Neural cell (in vitro differentiated cells): Measurements from ENCODE around the gene IGIP. TPM values are rescaled to one million over a fixed set of nuclear protein-coding genes. Genes with fewer than 3 reads are reported as not detected.

Experiments used
- H2AFZ ChIP-seq: fragments of 200-600, 300-800 bp; sonication (generic), shearing (Covaris generic); 2 replicates; pipeline ENCODE4 v1.6.0; 2014; ENCODE audit warnings: low read depth, mild to moderate bottlenecking, antibody characterized with exemption, low read length, moderate library complexity
- H3F3A ChIP-seq: fragments of 200-600 bp; shearing (Covaris generic); 2 replicates; pipeline ENCODE4 v1.6.1; 2016; ENCODE audit warnings: mild to moderate bottlenecking, moderate library complexity, mixed read lengths, antibody characterized with exemption, low read length; ENCODE audit not compliant: insufficient read depth, poor library complexity, severe bottlenecking
- H3K27ac ChIP-seq: fragments of 200-600, 300-800 bp; sonication (generic), shearing (Covaris generic); 2 replicates; pipeline ENCODE4 v1.5.1; 2014; ENCODE audit warnings: mild to moderate bottlenecking, low read length, moderate library complexity
- H3K27me3 ChIP-seq: fragments of 300-800, 200-600 bp; sonication (generic), shearing (Covaris generic); 2 replicates; pipeline ENCODE4 v1.6.0; 2014; ENCODE audit warnings: mild to moderate bottlenecking, low read depth, low read length, moderate library complexity; ENCODE audit not compliant: insufficient read depth
- H3K36me3 ChIP-seq: fragments of 300-800, 200-600 bp; sonication (generic), shearing (Covaris generic); 2 replicates; pipeline ENCODE4 v1.5.1; 2014; ENCODE audit warnings: mild to moderate bottlenecking, antibody characterized with exemption, low read length, moderate library complexity; ENCODE audit not compliant: insufficient read depth
- H3K4me2 ChIP-seq: fragments of 300-800, 200-600 bp; sonication (generic), shearing (Covaris generic); 2 replicates; pipeline ENCODE4 v1.6.0; 2014; ENCODE audit warnings: mild to moderate bottlenecking, low read length
- H3K4me3 ChIP-seq: fragments of 300-800, 200-600 bp; sonication (generic), shearing (Covaris generic); 2 replicates; pipeline ENCODE4 v1.5.1; 2014; ENCODE audit warnings: mild to moderate bottlenecking, low read length, moderate library complexity
- H3K79me2 ChIP-seq: fragments of 200-600 bp; shearing (Covaris generic); replicated peaks from 2 replicates; pipeline ENCODE4 v1.6.0; 2014; ENCODE audit warnings: mild to moderate bottlenecking, low read length, moderate library complexity; ENCODE audit not compliant: insufficient read depth
- H3K9ac ChIP-seq: fragments of 300-800, 200-600 bp; sonication (generic), shearing (Covaris generic); 2 replicates; pipeline ENCODE4 v1.6.1; 2016; ENCODE audit warnings: mild to moderate bottlenecking, low read length, mixed read lengths
- H3K9me2 ChIP-seq: fragments of 200-600 bp; shearing (Covaris generic); 2 replicates; pipeline ENCODE4 v1.6.1; 2016; ENCODE audit warnings: mild to moderate bottlenecking, low read length, mixed read lengths; ENCODE audit not compliant: insufficient read depth
- H3K9me3 ChIP-seq: fragments of 200-600, 300-800 bp; sonication (generic), shearing (Covaris generic); 2 replicates; pipeline ENCODE4 v1.6.1; 2016; ENCODE audit warnings: mild to moderate bottlenecking, mixed run types, low read length, moderate library complexity, mixed read lengths
- H4K20me1 ChIP-seq: fragments of 200-600 bp; shearing (Covaris generic); 2 replicates; pipeline ENCODE4 v1.6.1; 2016; ENCODE audit warnings: mild to moderate bottlenecking, mixed run types; ENCODE audit not compliant: insufficient read depth
- CTCF ChIP-seq: fragments of 450-650 bp; IDR thresholded peaks from 2 replicates; pipeline ENCODE4 v1.5.1; 2014; ENCODE audit warnings: antibody characterized with exemption, mild to moderate bottlenecking, moderate library complexity; ENCODE audit not compliant: poor library complexity, severe bottlenecking
- EP300 ChIP-seq: fragments of 450-650 bp; conservative IDR thresholded peaks from 2 replicates; pipeline ENCODE4 v1.6.1; 2014; ENCODE audit warnings: antibody characterized with exemption, mild to moderate bottlenecking, moderate library complexity; ENCODE audit not compliant: poor library complexity, severe bottlenecking
- EZH2 ChIP-seq: fragments of 200-600, 300-800 bp; shearing (Covaris generic), sonication (generic); IDR thresholded peaks from 2 replicates; pipeline ENCODE4 v1.6.1; 2014; ENCODE audit warnings: antibody characterized with exemption, low read length, borderline replicate concordance, mild to moderate bottlenecking; ENCODE audit not compliant: insufficient read depth, poor library complexity, severe bottlenecking
- MXI1 ChIP-seq: fragments of 450-650 bp; conservative IDR thresholded peaks from 2 replicates; pipeline ENCODE4 v1.6.1; 2014; ENCODE audit warnings: antibody characterized with exemption, mild to moderate bottlenecking; ENCODE audit not compliant: poor library complexity, severe bottlenecking
- POLR2AphosphoS5 ChIP-seq: IDR thresholded peaks from 2 replicates; pipeline ENCODE4 v1.6.1; 2012
- RAD21 ChIP-seq: fragments of 450-650 bp; conservative IDR thresholded peaks from 2 replicates; pipeline ENCODE4 v1.6.1; 2014; ENCODE audit warnings: antibody characterized with exemption, mild to moderate bottlenecking, moderate library complexity
- REST ChIP-seq: IDR thresholded peaks from 2 replicates; pipeline ENCODE4 v1.6.1; 2012; ENCODE audit warnings: borderline replicate concordance
- SMC3 ChIP-seq: fragments of 450-650 bp; conservative IDR thresholded peaks from 2 replicates; pipeline ENCODE4 v1.6.1; 2014; ENCODE audit warnings: antibody characterized with exemption, mild to moderate bottlenecking, moderate library complexity; ENCODE audit not compliant: poor library complexity
- TAF1 ChIP-seq: IDR thresholded peaks from 2 replicates; pipeline ENCODE4 v1.6.1; 2012; ENCODE audit warnings: low read depth
- polyA plus RNA-seq: library from polyadenylated mRNA; depleted of rRNA; stranded (reverse); fragments of >200 nt; gene quantifications from 2 replicates; pipeline ENCODE4 v1.2.3, GENCODE V29; 2014

The IGIP gene
- polyA plus RNA-seq, 1 donor from 2014 or later: 4.4 TPM

DNA sequence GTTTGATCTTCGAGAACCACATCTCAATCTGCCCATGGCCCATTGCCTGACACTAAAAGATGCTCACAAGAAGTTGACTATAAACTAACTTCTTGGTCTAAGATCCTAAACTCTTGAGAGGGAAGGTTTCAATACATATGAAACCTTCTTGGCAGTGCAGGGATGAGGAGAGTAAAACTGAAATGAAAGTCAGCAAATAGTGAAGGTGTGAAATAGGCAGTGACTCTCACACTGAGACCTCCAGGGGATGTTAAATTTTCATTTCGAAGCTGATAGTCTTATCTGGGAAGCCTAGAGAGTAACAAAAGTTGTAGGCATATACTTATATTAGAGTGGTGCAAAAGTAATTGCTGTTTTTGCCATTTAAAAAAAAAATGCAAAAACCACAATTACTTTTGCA is 48.3 kb downstream of the IGIP start:
- no peaks in the 10 kb centered on the region for H4K20me1 ChIP-seq
- no peak overlapping the region for H3K9ac ChIP-seq
- no peaks in the 10 kb centered on the region for H3K9me2 ChIP-seq
- H3K36me3 ChIP-seq: no peaks in the 10 kb centered on the region
- no peaks in the 10 kb centered on the region for H3K79me2 ChIP-seq
- TF ChIP-seq RAD21: no peak
- TF ChIP-seq REST: no peak
- TF ChIP-seq EZH2: no peak
- no peak for TF ChIP-seq CTCF
- no peak for TF ChIP-seq MXI1
- TF ChIP-seq EP300: no peak
- no peak for TF ChIP-seq TAF1
- no peak for TF ChIP-seq SMC3
- TF ChIP-seq POLR2AphosphoS5: no peak
- no peaks in the 10 kb centered on the region for H3F3A ChIP-seq
- H3K4me3 ChIP-seq: no peak overlapping the region
- H3K27ac ChIP-seq: no peak overlapping the region
- no peak overlapping the region for H2AFZ ChIP-seq
- H3K27me3 ChIP-seq: no peaks in the 10 kb centered on the region
- no peak overlapping the region for H3K4me2 ChIP-seq
- H3K9me3 ChIP-seq: no peaks in the 10 kb centered on the region

DNA sequence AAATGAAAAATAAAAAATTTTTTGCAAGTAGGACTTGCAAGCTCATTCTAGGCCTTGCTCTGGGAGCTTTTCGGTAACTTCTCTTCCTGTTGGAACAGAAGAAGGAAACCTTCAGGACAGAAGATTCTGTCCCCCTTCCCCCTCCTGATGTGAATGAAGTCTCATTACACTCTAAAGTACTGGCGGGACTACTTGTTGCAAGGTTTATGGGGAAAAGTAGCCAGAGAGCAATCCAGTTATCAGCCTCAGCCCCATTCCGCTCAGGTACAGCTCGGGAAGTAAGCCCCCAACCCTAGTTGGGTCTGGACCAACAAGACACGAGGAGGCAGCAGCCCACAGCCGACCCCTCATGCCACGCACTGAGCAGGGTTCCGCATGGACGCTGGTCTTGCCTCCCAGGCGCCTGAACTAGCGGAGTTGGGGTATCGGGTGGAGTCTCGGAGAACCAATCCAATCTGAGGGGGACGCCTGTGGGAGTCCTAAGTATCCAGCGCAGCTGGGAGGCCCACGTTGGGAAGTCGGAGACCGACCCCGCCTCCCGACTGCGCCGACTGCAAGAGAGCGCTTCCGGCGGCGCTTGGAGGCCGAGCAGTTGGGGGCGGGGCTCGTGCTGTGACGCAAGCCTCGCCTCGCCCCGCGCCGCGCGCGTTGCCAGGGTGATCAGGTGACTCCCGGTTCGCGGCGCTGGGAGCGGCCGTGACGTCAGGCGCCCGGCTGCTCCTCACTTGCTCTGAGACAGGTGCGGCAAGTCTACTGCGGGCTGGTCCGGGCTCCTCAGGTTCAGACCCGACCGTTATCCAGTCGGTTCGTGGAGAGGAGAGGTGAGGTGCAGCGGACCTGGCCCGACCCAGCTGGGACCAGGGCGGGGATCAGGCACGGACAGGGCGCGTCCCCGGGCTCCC is 49.0 kb downstream of the IGIP start, which contains the start of gene CYSTM1:
Gene CYSTM1 (plus strand): TSS at position 724 of the 902 bp plus-strand sequence. CDS start 19,278 bp downstream, outside the sequence.
- no peaks in the 10 kb centered on the region for H3K36me3 ChIP-seq
- peak within 1 kb of the TSS; percentile 85 for H3K4me2 ChIP-seq
- TF ChIP-seq EP300 (peak; percentile 56), EZH2 (no peak), SMC3 (no peak), CTCF (peak; percentile 46), POLR2AphosphoS5 (peak; percentile 84), MXI1 (peak; percentile 74), TAF1 (peak; percentile 67), RAD21 (no peak), REST (peak; percentile 37)
- peak within 1 kb of the TSS; percentile 89 for H3K9ac ChIP-seq
- no peaks in the 10 kb centered on the region for H3K79me2 ChIP-seq
- H3K4me3 ChIP-seq: peak within 1 kb of the TSS; percentile 100
- H3F3A ChIP-seq: no peaks in the 10 kb centered on the region
- no peaks in the 10 kb centered on the region for H3K9me3 ChIP-seq
- peak within 1 kb of the TSS; percentile 85 for H2AFZ ChIP-seq
- H3K27ac ChIP-seq: peak within 1 kb of the TSS; percentile 81
- no peaks in the 10 kb centered on the region for H3K9me2 ChIP-seq
- no peaks in the 10 kb centered on the region for H3K27me3 ChIP-seq
- H4K20me1 ChIP-seq: no peaks in the 10 kb centered on the region
